Body of pancreas (tissue), 4 donors: ENCODE data around the gene TM7SF2.

Experiments used
- CTCF ChIP-seq, 7 experiments: fragments of 450-650 bp in 4 of 7; fragments of 200-600 bp in 3 of 7; sonication (generic) in 3 of 7; IDR thresholded peaks; one replicate each; pipeline ENCODE4 v1.5.1; 2016 to 2019; ENCODE audit warnings: antibody characterized with exemption in 7 of 7
- POLR2A ChIP-seq, 3 donors: fragments of 450-650 bp; IDR thresholded peaks; one replicate each; pipeline ENCODE4 v1.6.1; 2016; ENCODE audit warnings: antibody characterized with exemption in 3 of 3, mild to moderate bottlenecking in 2 of 3

GRCh38 chr11:65118097-65118837, 6.6 kb downstream of the TM7SF2 start:
- no peak for TF ChIP-seq CTCF (IDR thresholded peaks at IDR 0.05)
- TF ChIP-seq POLR2A (IDR thresholded peaks at IDR 0.05) = no peak
